ENCODE results near the gene CRABP1.

CRABP1 gene

GRCh38 chr15:78311292-78311691 lies 28.9 kb upstream of the CRABP1 start:
- in situ Hi-C loops (cut with MboI; ENCODE audit: low pct_unique_long_range_greater_than_20kb, low sequenced_read_pairs, unreplicated experiment), result no loop called here
- no peak for TF ChIP-seq CTCF (IDR thresholded peaks at IDR 0.05; ENCODE audit: extremely low read depth, insufficient read depth, missing control alignments)
- DNase-seq (ENCODE audit: low spot score), result no peak

GRCh38 chr15:78312536-78312935 lies 27.6 kb upstream of the CRABP1 start:
- DNase-seq (ENCODE audit: low spot score), result no peak
- no peak for TF ChIP-seq CTCF (IDR thresholded peaks at IDR 0.05; ENCODE audit: extremely low read depth, insufficient read depth, missing control alignments)
- in situ Hi-C loops (cut with MboI; ENCODE audit: low pct_unique_long_range_greater_than_20kb, low sequenced_read_pairs, unreplicated experiment), result no loop called here

GRCh38 chr15:78312957-78313356 lies 27.2 kb upstream of the CRABP1 start:
- TF ChIP-seq CTCF (IDR thresholded peaks at IDR 0.05; ENCODE audit: extremely low read depth, insufficient read depth, missing control alignments), result no peak
- in situ Hi-C loops (cut with MboI; ENCODE audit: low pct_unique_long_range_greater_than_20kb, low sequenced_read_pairs, unreplicated experiment), result no loop called here
- DNase-seq (ENCODE audit: low spot score), result no peak

GRCh38 chr15:78313383-78313782 lies 26.8 kb upstream of the CRABP1 start:
- TF ChIP-seq CTCF (IDR thresholded peaks at IDR 0.05; ENCODE audit: extremely low read depth, insufficient read depth, missing control alignments), result no peak
- in situ Hi-C loops (cut with MboI; ENCODE audit: low pct_unique_long_range_greater_than_20kb, low sequenced_read_pairs, unreplicated experiment), result no loop called here
- DNase-seq (ENCODE audit: low spot score), result no peak

GRCh38 chr15:78314181-78314581 lies 26.0 kb upstream of the CRABP1 start:
- in situ Hi-C loops (cut with MboI; ENCODE audit: low pct_unique_long_range_greater_than_20kb, low sequenced_read_pairs, unreplicated experiment), result no loop called here
- no peak for TF ChIP-seq CTCF (IDR thresholded peaks at IDR 0.05; ENCODE audit: extremely low read depth, insufficient read depth, missing control alignments)
- DNase-seq (ENCODE audit: low spot score), result no peak

GRCh38 chr15:78315686-78316282 lies 24.4 kb upstream of the CRABP1 start:
- TF ChIP-seq CTCF (IDR thresholded peaks at IDR 0.05; ENCODE audit: extremely low read depth, insufficient read depth, missing control alignments), result peak; percentile 39
- no peak for DNase-seq (ENCODE audit: low spot score)
- in situ Hi-C loops (cut with MboI; ENCODE audit: low pct_unique_long_range_greater_than_20kb, low sequenced_read_pairs, unreplicated experiment), result no loop called here
